ENCODE data around the gene EPRS1. TPM values are rescaled to one million over a fixed set of nuclear protein-coding genes. Genes with fewer than 3 reads are reported as not detected.

The EPRS1 gene
- total RNA-seq, 1 experiment from 2014 or later: 140 TPM

GRCh38 chr1:220040028-220040596, 6.2 kb downstream of the EPRS1 start:
- Mint-ChIP-seq H3K4me1 (peaks cover 4% of the 10 kb centered on the region; the same call in 1 of the 2 replicates), H3K9me3 (no peaks in the 10 kb centered on the region), H3K36me3 (peaks cover 24% of the 10 kb centered on the region), H3K4me3 (no peak overlapping the region), H3K27ac (no peak overlapping the region), H3K27me3 (ENCODE audit: low read depth) (no peaks in the 10 kb centered on the region)
- DNase-seq (ENCODE audit: low spot score) (no peak), ATAC-seq (no peak)
- TF ChIP-seq TEAD4 (CRISPR knock-in tag; IDR thresholded peaks at IDR 0.05) (no peak), ERG (CRISPR knock-in tag; IDR thresholded peaks at IDR 0.05) (no peak), EMX1 (CRISPR knock-in tag; IDR thresholded peaks at IDR 0.05) (no peak), TEAD1 (CRISPR knock-in tag; IDR thresholded peaks at IDR 0.05) (no peak), ELF4 (CRISPR knock-in tag; IDR thresholded peaks at IDR 0.05; ENCODE audit: low read depth) (no peak), ZNF281 (CRISPR knock-in tag; IDR thresholded peaks at IDR 0.05) (no peak), E2F5 (CRISPR knock-in tag; IDR thresholded peaks at IDR 0.05) (no peak), ZNF396 (CRISPR knock-in tag; IDR thresholded peaks at IDR 0.05; ENCODE audit: borderline replicate concordance) (no peak), RORB (CRISPR knock-in tag; IDR thresholded peaks at IDR 0.05) (no peak), CREM (CRISPR knock-in tag; IDR thresholded peaks at IDR 0.05) (no peak), MXD4 (CRISPR knock-in tag; IDR thresholded peaks at IDR 0.05; ENCODE audit: borderline replicate concordance) (no peak), MYBL2 (CRISPR knock-in tag; IDR thresholded peaks at IDR 0.05) (no peak), E2F4 (CRISPR knock-in tag; IDR thresholded peaks at IDR 0.05; ENCODE audit: borderline replicate concordance, low read depth) (no peak), ZNF138 (CRISPR knock-in tag; conservative IDR thresholded peaks at IDR 0.05) (no peak), OVOL2 (CRISPR knock-in tag; IDR thresholded peaks at IDR 0.05; ENCODE audit: borderline replicate concordance) (no peak), ZNF232 (CRISPR knock-in tag; IDR thresholded peaks at IDR 0.05) (no peak), PRDM15 (CRISPR knock-in tag; IDR thresholded peaks at IDR 0.05) (no peak), JAZF1 (CRISPR knock-in tag; IDR thresholded peaks at IDR 0.05) (no peak), SMAD3 (CRISPR knock-in tag; IDR thresholded peaks at IDR 0.05; ENCODE audit: borderline replicate concordance) (no peak), ATF6 (CRISPR knock-in tag; IDR thresholded peaks at IDR 0.05) (no peak)
- CTCF ChIA-PET: no interaction called here
- POLR2A ChIA-PET: interaction anchor here (1.1 kb wide), 1 partner anchor 24 kb away, joined by 3 read pairs; no protein-coding TSS in a partner anchor
